GM12878 (cell line): ENCODE measurements around the gene TMEM52. TPM values are rescaled to one million over a fixed set of nuclear protein-coding genes. Genes with fewer than 3 reads are reported as not detected.

Experiments used
- ATAC-seq: fragments of 200-7000 bp; cut with Tn5 transposase; 3 replicates; pipeline ENCODE4 v1.9.1; 2020; ENCODE audit warnings: mild to moderate bottlenecking, moderate library complexity
- BruUV-seq: library from RNA; stranded (reverse); fragments of 400-500 nt; replicated peaks from 2 replicates; lab custom pipeline; 2021; lab: Mats Ljungman, UMichigan
- CTCF ChIA-PET: fragments of 300-600 bp; sonication (Branson Sonifier 250); formaldehyde crosslinking; extraction: SDS; loops from one replicate; lab custom pipeline; 2021; ENCODE audit warnings: inconsistent platforms; lab: Yijun Ruan, JAX
- POLR2A ChIA-PET: fragments of 350-600 bp; formaldehyde crosslinking; extraction: SDS; loops from one replicate; lab custom pipeline; 2021; ENCODE audit warnings: inconsistent platforms; lab: Charles Lee
- RAD21 ChIA-PET: fragments of 300-600 bp; sonication (Branson Sonifier 250); formaldehyde crosslinking; loops from one replicate; lab custom pipeline; 2023; ENCODE audit warnings: antibody characterized with exemption; ENCODE audit not compliant: unreplicated experiment; lab: Charles Lee
- SMC1A ChIA-PET: fragments of 300-600 bp; sonication (Branson Sonifier 250); formaldehyde crosslinking; loops from one replicate; lab custom pipeline; 2023; ENCODE audit not compliant: unreplicated experiment, uncharacterized antibody; lab: Charles Lee
- DNase-seq: peaks from one replicate; pipeline ENCODE4 v3.0.0-alpha.2; 2011; ENCODE audit warnings: low read depth, low spot score
- FAIRE-seq: peaks from 3 replicates; lab custom pipeline; 2011; peaks lifted over from hg19 to GRCh38; lab: Jason Lieb, UNC
- H2AFZ ChIP-seq: 2 replicates; pipeline ENCODE4 v1.6.0; 2011; ENCODE audit warnings: low read depth, low read length, control low read depth; ENCODE audit not compliant: control insufficient read depth
- H3K27ac ChIP-seq: 2 replicates; pipeline ENCODE4 v1.5.1; 2011; ENCODE audit warnings: control low read depth; ENCODE audit not compliant: control insufficient read depth, insufficient read depth
- H3K27me3 ChIP-seq, 2 experiments: replicated peaks in 1 of 2; 2 replicates each; pipeline versions ENCODE4 v1.6.0 to v1.6.1; 2011; ENCODE audit warnings: low read length in 1 of 2; ENCODE audit not compliant: control insufficient read depth in 2 of 2, insufficient read depth in 2 of 2
- H3K36me3 ChIP-seq, 2 experiments: 2 replicates each; pipeline ENCODE4 v1.5.1; 2011; ENCODE audit warnings: low read length in 1 of 2; ENCODE audit not compliant: control insufficient read depth in 2 of 2, insufficient read depth in 2 of 2
- H3K4me1 ChIP-seq: 2 replicates; pipeline ENCODE4 v1.6.1; 2011; ENCODE audit warnings: mild to moderate bottlenecking, low read length, moderate library complexity, mixed read lengths; ENCODE audit not compliant: control insufficient read depth, insufficient read depth
- H3K4me2 ChIP-seq: 2 replicates; pipeline ENCODE4 v1.6.0; 2011; ENCODE audit warnings: control low read depth; ENCODE audit not compliant: control insufficient read depth, insufficient read depth
- H3K4me3 ChIP-seq: fragments of 200-600 bp; sonication (generic); 2 replicates; pipeline ENCODE4 v1.5.1; 2016
- H3K79me2 ChIP-seq: 2 replicates; pipeline ENCODE4 v1.6.0; 2011; ENCODE audit warnings: low read length; ENCODE audit not compliant: control insufficient read depth, insufficient read depth
- H3K9ac ChIP-seq: 2 replicates; pipeline ENCODE4 v1.8.0; 2011; ENCODE audit warnings: low read length, control low read depth, mixed read lengths; ENCODE audit not compliant: control insufficient read depth, insufficient read depth
- H3K9me3 ChIP-seq: replicated peaks from 3 replicates; pipeline ENCODE4 v1.5.1; 2011; ENCODE audit warnings: mild to moderate bottlenecking, low read length; ENCODE audit not compliant: control insufficient read depth, insufficient read depth
- H4K20me1 ChIP-seq: 2 replicates; pipeline ENCODE4 v1.6.0; 2011; ENCODE audit not compliant: control insufficient read depth, insufficient read depth
- DPF2 ChIP-seq: fragments of 450-650 bp; IDR thresholded peaks from 2 replicates; pipeline ENCODE4 v1.6.1; 2017; ENCODE audit warnings: mild to moderate bottlenecking
- HDGF ChIP-seq: fragments of 450-650 bp; IDR thresholded peaks from 2 replicates; pipeline ENCODE4 v1.6.1; 2016; ENCODE audit warnings: antibody characterized with exemption
- TAF1 ChIP-seq: IDR thresholded peaks from 2 replicates; pipeline ENCODE4 v1.6.1; 2011; ENCODE audit warnings: mild to moderate bottlenecking, low read depth, low read length, borderline replicate concordance
- WGBS: methylation state at CpG from one replicate; pipeline ENCODE4 v1.1.6; 2016; ENCODE audit warnings: low lambda C conversion rate; ENCODE audit not compliant: insufficient replicate concordance, insufficient coverage; ENCODE audit errors: missing lambda C conversion rate; 5-methylcytosine and 5-hydroxymethylcytosine counted together
- in situ Hi-C: fragments of 300-500 bp; cut with MboI; formaldehyde crosslinking; loops from 9 replicates; pipeline ENCODE4 v1.14.3; 2018; ENCODE audit warnings: mixed read lengths
- intact Hi-C: fragments of 100-400 bp; cut with micrococcal nuclease; formaldehyde crosslinking; loops from one replicate; pipeline ENCODE4 v1.14.2; 2022; ENCODE audit not compliant: unreplicated experiment
- polyA plus RNA-seq, 11 experiments: library from polyadenylated mRNA; depleted of rRNA in 4 of 11; unstranded in 6 of 11; stranded (reverse) in 5 of 11; fragments of >200 nt; fragmentation: Nextera tagmentation in 4 of 11; fragmentation: Illumina TruSeq in 1 of 11; extraction: Ambion mirVana in 4 of 11; extraction: Trizol in 1 of 11; gene quantifications; 1 replicate in 1 of 11; 2 replicates in 10 of 11; pipeline versions ENCODE4 v1.2.1 to v1.2.3, GENCODE V29; 2011 to 2016; ENCODE audit warnings: inconsistent platforms in 2 of 11, missing spikeins in 2 of 11, low read depth in 1 of 11
- total RNA-seq, 4 experiments: library from RNA; depleted of rRNA in 3 of 4; stranded (reverse); fragments of >200 nt in 3 of 4; fragmentation: Illumina TruSeq in 1 of 4; extraction: Trizol in 1 of 4; gene quantifications; 2 replicates each; pipeline versions ENCODE4 v1.2.1 to v1.2.3, GENCODE V29; 2013 to 2021
- TF ChIP-seq, protein P1 (sequence below): fragments of 450-650 bp; IDR thresholded peaks from 2 replicates; pipeline ENCODE4 v1.6.1; 2017; ENCODE audit warnings: antibody characterized with exemption, mild to moderate bottlenecking, moderate library complexity
- TF ChIP-seq, protein P2 (sequence below): fragments of 450-650 bp; formaldehyde crosslinking; IDR thresholded peaks from 2 replicates; pipeline ENCODE4 v1.4.0; 2020; ENCODE audit warnings: mild to moderate bottlenecking, moderate library complexity
- TF ChIP-seq, protein P3 (sequence below): IDR thresholded peaks from 2 replicates; pipeline ENCODE4 v1.6.1; 2011; ENCODE audit warnings: low read depth, low read length, improper control_type of control experiment, borderline replicate concordance
- TF ChIP-seq, protein P4 (sequence below): fragments of 150-350 bp; IDR thresholded peaks from 2 replicates; pipeline ENCODE4 v1.6.1; 2016; ENCODE audit warnings: low read depth, low read length

TMEM52 gene
- total and polyA plus RNA-seq, 10 of the 15 experiments (the other 5 are each of a cell fraction or from before 2014, with no cell fraction given) = 0.17 to 0.33 (median 0.24) TPM; not detected in 7

DNA sequence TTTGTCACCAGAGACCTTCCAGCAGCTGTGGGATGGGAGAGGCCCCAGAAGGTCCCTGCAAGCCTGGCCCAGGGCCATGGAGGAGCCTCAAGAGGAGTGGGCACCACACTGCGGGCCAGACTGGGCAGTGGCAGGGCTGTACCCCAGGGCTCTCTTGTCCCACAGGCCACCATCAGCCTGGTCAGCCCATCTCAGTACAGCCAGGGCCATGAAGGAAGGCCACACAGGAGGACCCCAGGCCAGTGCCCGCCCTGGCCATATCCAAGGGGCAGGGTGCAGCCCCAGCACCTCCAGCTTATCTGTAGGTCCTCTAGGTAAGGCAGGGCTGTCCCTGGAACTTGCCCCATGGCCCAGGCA lies 25.1 kb downstream of the TMEM52 start:
- SMC1A ChIA-PET = no interaction called here
- TF ChIP-seq TAF1 (no peak), HDGF (no peak), DPF2 (no peak)
- TF ChIP-seq, protein P1, sequence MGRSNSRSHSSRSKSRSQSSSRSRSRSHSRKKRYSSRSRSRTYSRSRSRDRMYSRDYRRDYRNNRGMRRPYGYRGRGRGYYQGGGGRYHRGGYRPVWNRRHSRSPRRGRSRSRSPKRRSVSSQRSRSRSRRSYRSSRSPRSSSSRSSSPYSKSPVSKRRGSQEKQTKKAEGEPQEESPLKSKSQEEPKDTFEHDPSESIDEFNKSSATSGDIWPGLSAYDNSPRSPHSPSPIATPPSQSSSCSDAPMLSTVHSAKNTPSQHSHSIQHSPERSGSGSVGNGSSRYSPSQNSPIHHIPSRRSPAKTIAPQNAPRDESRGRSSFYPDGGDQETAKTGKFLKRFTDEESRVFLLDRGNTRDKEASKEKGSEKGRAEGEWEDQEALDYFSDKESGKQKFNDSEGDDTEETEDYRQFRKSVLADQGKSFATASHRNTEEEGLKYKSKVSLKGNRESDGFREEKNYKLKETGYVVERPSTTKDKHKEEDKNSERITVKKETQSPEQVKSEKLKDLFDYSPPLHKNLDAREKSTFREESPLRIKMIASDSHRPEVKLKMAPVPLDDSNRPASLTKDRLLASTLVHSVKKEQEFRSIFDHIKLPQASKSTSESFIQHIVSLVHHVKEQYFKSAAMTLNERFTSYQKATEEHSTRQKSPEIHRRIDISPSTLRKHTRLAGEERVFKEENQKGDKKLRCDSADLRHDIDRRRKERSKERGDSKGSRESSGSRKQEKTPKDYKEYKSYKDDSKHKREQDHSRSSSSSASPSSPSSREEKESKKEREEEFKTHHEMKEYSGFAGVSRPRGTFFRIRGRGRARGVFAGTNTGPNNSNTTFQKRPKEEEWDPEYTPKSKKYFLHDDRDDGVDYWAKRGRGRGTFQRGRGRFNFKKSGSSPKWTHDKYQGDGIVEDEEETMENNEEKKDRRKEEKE = no peak
- TF ChIP-seq, protein P2, sequence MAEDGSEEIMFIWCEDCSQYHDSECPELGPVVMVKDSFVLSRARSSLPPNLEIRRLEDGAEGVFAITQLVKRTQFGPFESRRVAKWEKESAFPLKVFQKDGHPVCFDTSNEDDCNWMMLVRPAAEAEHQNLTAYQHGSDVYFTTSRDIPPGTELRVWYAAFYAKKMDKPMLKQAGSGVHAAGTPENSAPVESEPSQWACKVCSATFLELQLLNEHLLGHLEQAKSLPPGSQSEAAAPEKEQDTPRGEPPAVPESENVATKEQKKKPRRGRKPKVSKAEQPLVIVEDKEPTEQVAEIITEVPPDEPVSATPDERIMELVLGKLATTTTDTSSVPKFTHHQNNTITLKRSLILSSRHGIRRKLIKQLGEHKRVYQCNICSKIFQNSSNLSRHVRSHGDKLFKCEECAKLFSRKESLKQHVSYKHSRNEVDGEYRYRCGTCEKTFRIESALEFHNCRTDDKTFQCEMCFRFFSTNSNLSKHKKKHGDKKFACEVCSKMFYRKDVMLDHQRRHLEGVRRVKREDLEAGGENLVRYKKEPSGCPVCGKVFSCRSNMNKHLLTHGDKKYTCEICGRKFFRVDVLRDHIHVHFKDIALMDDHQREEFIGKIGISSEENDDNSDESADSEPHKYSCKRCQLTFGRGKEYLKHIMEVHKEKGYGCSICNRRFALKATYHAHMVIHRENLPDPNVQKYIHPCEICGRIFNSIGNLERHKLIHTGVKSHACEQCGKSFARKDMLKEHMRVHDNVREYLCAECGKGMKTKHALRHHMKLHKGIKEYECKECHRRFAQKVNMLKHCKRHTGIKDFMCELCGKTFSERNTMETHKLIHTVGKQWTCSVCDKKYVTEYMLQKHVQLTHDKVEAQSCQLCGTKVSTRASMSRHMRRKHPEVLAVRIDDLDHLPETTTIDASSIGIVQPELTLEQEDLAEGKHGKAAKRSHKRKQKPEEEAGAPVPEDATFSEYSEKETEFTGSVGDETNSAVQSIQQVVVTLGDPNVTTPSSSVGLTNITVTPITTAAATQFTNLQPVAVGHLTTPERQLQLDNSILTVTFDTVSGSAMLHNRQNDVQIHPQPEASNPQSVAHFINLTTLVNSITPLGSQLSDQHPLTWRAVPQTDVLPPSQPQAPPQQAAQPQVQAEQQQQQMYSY (CRISPR knock-in tag) = no peak
- TF ChIP-seq, protein P3, sequence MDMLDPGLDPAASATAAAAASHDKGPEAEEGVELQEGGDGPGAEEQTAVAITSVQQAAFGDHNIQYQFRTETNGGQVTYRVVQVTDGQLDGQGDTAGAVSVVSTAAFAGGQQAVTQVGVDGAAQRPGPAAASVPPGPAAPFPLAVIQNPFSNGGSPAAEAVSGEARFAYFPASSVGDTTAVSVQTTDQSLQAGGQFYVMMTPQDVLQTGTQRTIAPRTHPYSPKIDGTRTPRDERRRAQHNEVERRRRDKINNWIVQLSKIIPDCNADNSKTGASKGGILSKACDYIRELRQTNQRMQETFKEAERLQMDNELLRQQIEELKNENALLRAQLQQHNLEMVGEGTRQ = no peak
- TF ChIP-seq, protein P4, sequence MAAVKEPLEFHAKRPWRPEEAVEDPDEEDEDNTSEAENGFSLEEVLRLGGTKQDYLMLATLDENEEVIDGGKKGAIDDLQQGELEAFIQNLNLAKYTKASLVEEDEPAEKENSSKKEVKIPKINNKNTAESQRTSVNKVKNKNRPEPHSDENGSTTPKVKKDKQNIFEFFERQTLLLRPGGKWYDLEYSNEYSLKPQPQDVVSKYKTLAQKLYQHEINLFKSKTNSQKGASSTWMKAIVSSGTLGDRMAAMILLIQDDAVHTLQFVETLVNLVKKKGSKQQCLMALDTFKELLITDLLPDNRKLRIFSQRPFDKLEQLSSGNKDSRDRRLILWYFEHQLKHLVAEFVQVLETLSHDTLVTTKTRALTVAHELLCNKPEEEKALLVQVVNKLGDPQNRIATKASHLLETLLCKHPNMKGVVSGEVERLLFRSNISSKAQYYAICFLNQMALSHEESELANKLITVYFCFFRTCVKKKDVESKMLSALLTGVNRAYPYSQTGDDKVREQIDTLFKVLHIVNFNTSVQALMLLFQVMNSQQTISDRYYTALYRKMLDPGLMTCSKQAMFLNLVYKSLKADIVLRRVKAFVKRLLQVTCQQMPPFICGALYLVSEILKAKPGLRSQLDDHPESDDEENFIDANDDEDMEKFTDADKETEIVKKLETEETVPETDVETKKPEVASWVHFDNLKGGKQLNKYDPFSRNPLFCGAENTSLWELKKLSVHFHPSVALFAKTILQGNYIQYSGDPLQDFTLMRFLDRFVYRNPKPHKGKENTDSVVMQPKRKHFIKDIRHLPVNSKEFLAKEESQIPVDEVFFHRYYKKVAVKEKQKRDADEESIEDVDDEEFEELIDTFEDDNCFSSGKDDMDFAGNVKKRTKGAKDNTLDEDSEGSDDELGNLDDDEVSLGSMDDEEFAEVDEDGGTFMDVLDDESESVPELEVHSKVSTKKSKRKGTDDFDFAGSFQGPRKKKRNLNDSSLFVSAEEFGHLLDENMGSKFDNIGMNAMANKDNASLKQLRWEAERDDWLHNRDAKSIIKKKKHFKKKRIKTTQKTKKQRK = no peak
- TF ChIP-seq, all 136 proteins: peak for 0
- in situ Hi-C loops = no loop called here
- FAIRE-seq = no peak
- ChIA-PET POLR2A (no interaction called here), CTCF (no interaction called here), RAD21 (no interaction called here)
- no peaks in the 10 kb centered on the region for H4K20me1 ChIP-seq
- no peak overlapping the region for H3K4me3 ChIP-seq
- peaks cover 12% of the 10 kb centered on the region for H3K4me1 ChIP-seq
- intact Hi-C loops = loop anchor here (5.0 kb wide), 1 partner anchor 117 kb away; the partner anchor contains the start of gene NADK
- no peaks in the 10 kb centered on the region for H3K9me3 ChIP-seq
- no peak overlapping the region for H3K27ac ChIP-seq
- WGBS = 95% methylated on average over 2 of the region's 2 CpGs
- H3K79me2 ChIP-seq = peaks cover 20% of the 10 kb centered on the region
- no TSS peak for BruUV-seq
- no peak for ATAC-seq
- H3K27me3 ChIP-seq = no peaks in the 10 kb centered on the region
- H3K9ac ChIP-seq = no peak overlapping the region
- no peak overlapping the region for H3K4me2 ChIP-seq
- H3K36me3 ChIP-seq = no peaks in the 10 kb centered on the region
- no peak for DNase-seq
- no peak overlapping the region for H2AFZ ChIP-seq
